Activated CD4-positive, CD25-positive, alpha-beta regulatory T cell treated with anti-CD3 and anti-CD28 coated beads, Interleukin-2, amount 50 U/mL, for 24 hours (primary cell): ENCODE results near the gene TEX14.
A peak's percentile ranks its signal among the peaks of the same experiment; 100 is the strongest.
"Not testable (repeated sequence)": the region's sequence is repeated elsewhere in the genome, so short reads cannot be mapped to it uniquely, and the experiment has no call there.

ENCODE experiments used
- ATAC-seq, 2 donors: fragments of 150-1000 bp; cut with Tn5 transposase; one replicate each; pipeline ENCODE4 v1.10.0; 2021; ENCODE audit warnings: mild to moderate bottlenecking in 1 of 2, moderate library complexity in 1 of 2

The TEX14 gene

GRCh38 chr17:58595194-58595792 lies 96.6 kb downstream of the TEX14 start:
- no peak for ATAC-seq

GRCh38 chr17:58593123-58593522 lies 98.7 kb downstream of the TEX14 start:
- ATAC-seq = no peak

- no peak for ATAC-seq
Observed at GRCh38 chr17:58591455-58591854, 100.4 kb downstream of the TEX14 start.

GRCh38 chr17:58590377-58590776 lies 101.5 kb downstream of the TEX14 start:
- no peak for ATAC-seq

GRCh38 chr17:58587713-58588117 lies 104.1 kb downstream of the TEX14 start:
- ATAC-seq = peak; percentile 69 to 87

GRCh38 chr17:58586009-58586644 lies 105.7 kb downstream of the TEX14 start:
- no peak for ATAC-seq

- no peak for ATAC-seq
Observed at GRCh38 chr17:58585554-58585953, 106.3 kb downstream of the TEX14 start.

GRCh38 chr17:58583486-58583885 lies 108.4 kb downstream of the TEX14 start:
- no peak for ATAC-seq

- not testable (repeated sequence) for ATAC-seq
Observed at GRCh38 chr17:58582718-58583117, 109.1 kb downstream of the TEX14 start.

- ATAC-seq = no peak
Observed at GRCh38 chr17:58580671-58581070, 111.2 kb downstream of the TEX14 start.

GRCh38 chr17:58577696-58578095 lies 114.1 kb downstream of the TEX14 start:
- ATAC-seq = peak in 1 of 2 donors; percentile 24

- ATAC-seq = no peak
Observed at GRCh38 chr17:58576679-58577367, 115.0 kb downstream of the TEX14 start.

GRCh38 chr17:58575511-58575910 lies 116.3 kb downstream of the TEX14 start:
- ATAC-seq = no peak

GRCh38 chr17:58574025-58574424 lies 117.8 kb downstream of the TEX14 start:
- no peak for ATAC-seq

GRCh38 chr17:58572846-58573245 lies 119.0 kb downstream of the TEX14 start:
- ATAC-seq = no peak

GRCh38 chr17:58570758-58571157 lies 121.1 kb downstream of the TEX14 start:
- no peak for ATAC-seq

GRCh38 chr17:58569196-58569595 lies 122.6 kb downstream of the TEX14 start:
- ATAC-seq = no peak

GRCh38 chr17:58568044-58568799 lies 123.6 kb downstream of the TEX14 start:
- no peak for ATAC-seq

- no peak for ATAC-seq
Observed at GRCh38 chr17:58565389-58566311, 126.2 kb downstream of the TEX14 start.

- ATAC-seq = no peak
Observed at GRCh38 chr17:58564971-58565370, 126.9 kb downstream of the TEX14 start.

GRCh38 chr17:58564243-58564642 lies 127.6 kb downstream of the TEX14 start:
- no peak for ATAC-seq

- ATAC-seq = no peak
Observed at GRCh38 chr17:58560511-58560910, 131.3 kb downstream of the TEX14 start.
